ENCODE data around the gene MAP3K14. TPM values are rescaled to one million over a fixed set of nuclear protein-coding genes. Genes with fewer than 3 reads are reported as not detected.
"Not testable (repeated sequence)": the region's sequence is repeated elsewhere in the genome, so short reads cannot be mapped to it uniquely, and the experiment has no call there.

MAP3K14 gene
- total RNA-seq, 1 donor from 2014 or later, result 5.7 TPM

GRCh38 chr17:45258981-45259380, 57.8 kb downstream of the MAP3K14 start:
- H3K4me3 Mint-ChIP-seq (ENCODE audit: unreplicated experiment), result no peak overlapping the region
- H3K9me3 Mint-ChIP-seq (ENCODE audit: unreplicated experiment), result peaks cover 4% of the 10 kb centered on the region
- H3K27me3 Mint-ChIP-seq (ENCODE audit: unreplicated experiment), result peaks cover 5% of the 10 kb centered on the region
- no peaks in the 10 kb centered on the region for H3K4me1 Mint-ChIP-seq (ENCODE audit: low read depth, unreplicated experiment)
- DNase-seq, result no peak
- no peaks in the 10 kb centered on the region for H3K36me3 Mint-ChIP-seq (ENCODE audit: unreplicated experiment)
- no peak overlapping the region for H3K27ac Mint-ChIP-seq (ENCODE audit: unreplicated experiment)
- TF ChIP-seq, protein P1, sequence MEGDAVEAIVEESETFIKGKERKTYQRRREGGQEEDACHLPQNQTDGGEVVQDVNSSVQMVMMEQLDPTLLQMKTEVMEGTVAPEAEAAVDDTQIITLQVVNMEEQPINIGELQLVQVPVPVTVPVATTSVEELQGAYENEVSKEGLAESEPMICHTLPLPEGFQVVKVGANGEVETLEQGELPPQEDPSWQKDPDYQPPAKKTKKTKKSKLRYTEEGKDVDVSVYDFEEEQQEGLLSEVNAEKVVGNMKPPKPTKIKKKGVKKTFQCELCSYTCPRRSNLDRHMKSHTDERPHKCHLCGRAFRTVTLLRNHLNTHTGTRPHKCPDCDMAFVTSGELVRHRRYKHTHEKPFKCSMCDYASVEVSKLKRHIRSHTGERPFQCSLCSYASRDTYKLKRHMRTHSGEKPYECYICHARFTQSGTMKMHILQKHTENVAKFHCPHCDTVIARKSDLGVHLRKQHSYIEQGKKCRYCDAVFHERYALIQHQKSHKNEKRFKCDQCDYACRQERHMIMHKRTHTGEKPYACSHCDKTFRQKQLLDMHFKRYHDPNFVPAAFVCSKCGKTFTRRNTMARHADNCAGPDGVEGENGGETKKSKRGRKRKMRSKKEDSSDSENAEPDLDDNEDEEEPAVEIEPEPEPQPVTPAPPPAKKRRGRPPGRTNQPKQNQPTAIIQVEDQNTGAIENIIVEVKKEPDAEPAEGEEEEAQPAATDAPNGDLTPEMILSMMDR (IDR thresholded peaks at IDR 0.05; ENCODE audit: partially characterized antibody, unreplicated experiment), result no peak

DNA sequence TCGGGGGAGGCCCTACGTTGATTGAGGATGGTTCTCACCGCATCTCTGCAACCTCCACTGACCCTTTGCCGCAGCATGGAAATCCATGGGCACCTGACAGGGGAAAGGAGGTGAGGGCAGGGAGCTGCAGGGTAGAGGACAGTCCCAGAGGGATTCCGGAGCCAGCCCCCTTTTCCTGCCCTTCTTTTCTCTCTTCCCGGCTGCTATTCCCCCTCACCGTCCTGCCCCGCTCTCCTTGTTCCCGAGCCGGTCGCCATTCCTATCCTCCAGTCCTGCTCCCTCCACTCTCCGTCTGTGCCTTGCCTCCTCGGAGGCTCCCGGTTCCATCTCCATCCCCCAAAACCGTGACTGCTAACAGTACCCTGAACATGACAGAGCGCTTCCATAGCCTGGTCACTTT, 59.7 kb downstream of the MAP3K14 start:
- Mint-ChIP-seq H3K9me3 (ENCODE audit: unreplicated experiment) (peaks cover 4% of the 10 kb centered on the region), H3K36me3 (ENCODE audit: unreplicated experiment) (no peaks in the 10 kb centered on the region), H3K4me1 (ENCODE audit: low read depth, unreplicated experiment) (no peaks in the 10 kb centered on the region), H3K27me3 (ENCODE audit: unreplicated experiment) (peaks cover 5% of the 10 kb centered on the region), H3K27ac (ENCODE audit: unreplicated experiment) (no peak overlapping the region), H3K4me3 (ENCODE audit: unreplicated experiment) (no peak overlapping the region)
- DNase-seq, result no peak
- TF ChIP-seq, protein P1 (IDR thresholded peaks at IDR 0.05; ENCODE audit: partially characterized antibody, unreplicated experiment), result no peak

DNA sequence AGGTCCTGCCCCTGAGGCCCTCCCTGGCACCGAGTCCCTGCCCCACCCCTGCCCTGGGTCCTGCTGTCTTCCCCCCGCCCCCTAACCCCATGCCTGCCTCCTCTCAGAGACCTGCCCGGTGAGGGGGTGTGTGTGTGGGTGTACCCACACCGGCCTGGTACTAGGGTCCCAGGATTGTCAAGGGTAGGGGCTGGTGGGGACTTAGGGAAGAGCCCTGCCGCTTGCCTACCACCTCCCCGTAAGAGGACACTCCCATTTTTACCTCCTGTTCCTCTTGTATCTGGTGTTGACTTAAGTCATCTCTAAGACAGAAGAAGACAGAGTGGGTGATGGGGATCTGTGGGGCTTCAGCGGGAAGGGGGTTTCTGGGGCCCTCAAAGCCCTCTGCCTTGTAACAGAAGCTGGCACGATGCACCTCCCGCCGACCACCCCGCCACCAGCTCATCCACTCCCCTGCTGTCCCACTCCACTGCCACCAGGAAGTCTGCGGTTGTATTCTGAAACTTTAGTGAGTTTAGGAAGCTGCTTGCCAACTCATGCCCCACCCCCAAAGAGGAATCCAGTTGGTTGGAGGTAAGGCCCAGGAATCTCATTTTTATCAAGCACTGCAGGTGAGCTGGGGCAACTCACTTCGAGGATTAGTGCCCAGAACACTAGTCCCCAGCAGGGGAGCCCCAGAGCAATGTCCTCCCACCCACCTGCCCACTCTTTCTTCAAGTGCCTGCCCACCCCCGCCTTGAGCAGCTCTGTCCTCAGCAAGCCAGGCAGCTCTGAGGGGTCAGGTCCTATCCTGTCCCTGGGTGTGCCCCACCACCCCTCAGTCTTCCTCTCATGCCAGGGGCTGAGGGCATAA, 60.5 kb downstream of the MAP3K14 start:
- no peak for DNase-seq
- H3K36me3 Mint-ChIP-seq (ENCODE audit: unreplicated experiment), result no peaks in the 10 kb centered on the region
- peaks cover 4% of the 10 kb centered on the region for H3K9me3 Mint-ChIP-seq (ENCODE audit: unreplicated experiment)
- TF ChIP-seq, protein P1 (IDR thresholded peaks at IDR 0.05; ENCODE audit: partially characterized antibody, unreplicated experiment), result no peak
- no peaks in the 10 kb centered on the region for H3K4me1 Mint-ChIP-seq (ENCODE audit: low read depth, unreplicated experiment)
- H3K27me3 Mint-ChIP-seq (ENCODE audit: unreplicated experiment), result peaks cover 4% of the 10 kb centered on the region
- no peak overlapping the region for H3K27ac Mint-ChIP-seq (ENCODE audit: unreplicated experiment)
- H3K4me3 Mint-ChIP-seq (ENCODE audit: unreplicated experiment), result no peak overlapping the region

- DNase-seq, result no peak
- H3K36me3 Mint-ChIP-seq (ENCODE audit: unreplicated experiment), result no peaks in the 10 kb centered on the region
- no peak overlapping the region for H3K4me3 Mint-ChIP-seq (ENCODE audit: unreplicated experiment)
- no peak overlapping the region for H3K27ac Mint-ChIP-seq (ENCODE audit: unreplicated experiment)
- TF ChIP-seq, protein P1 (IDR thresholded peaks at IDR 0.05; ENCODE audit: partially characterized antibody, unreplicated experiment), result no peak
- H3K4me1 Mint-ChIP-seq (ENCODE audit: low read depth, unreplicated experiment), result no peaks in the 10 kb centered on the region
- H3K27me3 Mint-ChIP-seq (ENCODE audit: unreplicated experiment), result peaks cover 4% of the 10 kb centered on the region
- H3K9me3 Mint-ChIP-seq (ENCODE audit: unreplicated experiment), result peaks cover 3% of the 10 kb centered on the region
Measured at GRCh38 chr17:45255358-45255757, 61.5 kb downstream of the MAP3K14 start.

DNA sequence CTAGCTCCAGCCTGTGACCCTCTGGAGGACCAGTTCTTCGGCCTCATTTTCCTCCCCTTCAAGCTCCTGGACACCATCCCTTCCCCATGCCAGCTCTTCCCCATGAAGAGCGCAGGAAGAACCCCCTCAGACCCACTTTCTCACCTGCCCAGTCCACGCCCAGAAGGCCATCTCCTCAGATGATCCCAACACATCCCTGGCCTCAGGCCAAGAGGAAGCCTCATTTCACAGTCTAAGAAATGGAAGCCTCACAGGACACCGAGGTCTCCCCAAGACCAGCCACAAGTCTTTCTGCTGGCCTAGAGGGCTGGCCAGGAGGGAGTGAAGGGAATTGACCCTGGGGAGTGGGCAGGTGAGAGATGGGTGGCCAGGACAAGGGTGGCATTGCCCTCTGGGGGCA, 62.9 kb downstream of the MAP3K14 start:
- DNase-seq, result no peak
- Mint-ChIP-seq H3K27me3 (ENCODE audit: unreplicated experiment) (peaks cover 4% of the 10 kb centered on the region), H3K27ac (ENCODE audit: unreplicated experiment) (no peak overlapping the region), H3K4me3 (ENCODE audit: unreplicated experiment) (no peak overlapping the region), H3K4me1 (ENCODE audit: low read depth, unreplicated experiment) (no peaks in the 10 kb centered on the region), H3K36me3 (ENCODE audit: unreplicated experiment) (no peaks in the 10 kb centered on the region), H3K9me3 (ENCODE audit: unreplicated experiment) (peaks cover 3% of the 10 kb centered on the region)
- TF ChIP-seq, protein P1 (IDR thresholded peaks at IDR 0.05; ENCODE audit: partially characterized antibody, unreplicated experiment), result no peak

DNA sequence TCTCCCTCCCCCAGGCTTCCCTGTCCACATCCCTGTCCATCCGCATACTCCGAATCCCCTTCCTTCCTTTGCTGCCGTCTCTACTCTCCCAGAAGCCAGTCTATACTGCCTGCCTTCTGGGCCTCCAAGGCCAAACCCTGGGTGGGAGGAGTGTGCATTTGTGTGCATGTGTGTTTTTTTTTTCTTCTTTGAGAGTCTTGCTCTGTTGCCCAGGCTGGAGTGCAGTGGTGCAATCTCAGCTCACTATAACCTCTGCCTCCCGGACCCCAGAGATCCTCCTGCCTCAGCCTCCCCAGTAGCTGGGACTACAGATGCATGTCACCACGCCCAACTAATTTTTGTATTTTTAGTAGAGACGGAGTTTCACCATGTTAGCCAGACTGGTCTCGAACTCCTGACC, 63.6 kb downstream of the MAP3K14 start:
- H3K4me3 Mint-ChIP-seq (ENCODE audit: unreplicated experiment); H3K36me3 Mint-ChIP-seq (ENCODE audit: unreplicated experiment); DNase-seq; H3K9me3 Mint-ChIP-seq (ENCODE audit: unreplicated experiment); H3K27ac Mint-ChIP-seq (ENCODE audit: unreplicated experiment); H3K27me3 Mint-ChIP-seq (ENCODE audit: unreplicated experiment); H3K4me1 Mint-ChIP-seq (ENCODE audit: low read depth, unreplicated experiment): not testable (repeated sequence)
